Prostate gland (tissue), 2 donors: ENCODE measurements around the gene RYR2.

ENCODE experiments used
- CTCF ChIP-seq, 4 experiments: fragments of 200-600 bp in 2 of 4; fragments of 450-650 bp in 2 of 4; sonication (generic) in 2 of 4; IDR thresholded peaks; 1 replicate in 3 of 4; 2 replicates in 1 of 4; pipeline ENCODE4 v1.5.1; 2016 to 2019; ENCODE audit warnings: antibody characterized with exemption in 4 of 4, mild to moderate bottlenecking in 2 of 4, moderate library complexity in 2 of 4
- POLR2A ChIP-seq: fragments of 450-650 bp; IDR thresholded peaks from one replicate; pipeline ENCODE4 v1.6.1; 2016; ENCODE audit warnings: antibody characterized with exemption, mild to moderate bottlenecking

DNA sequence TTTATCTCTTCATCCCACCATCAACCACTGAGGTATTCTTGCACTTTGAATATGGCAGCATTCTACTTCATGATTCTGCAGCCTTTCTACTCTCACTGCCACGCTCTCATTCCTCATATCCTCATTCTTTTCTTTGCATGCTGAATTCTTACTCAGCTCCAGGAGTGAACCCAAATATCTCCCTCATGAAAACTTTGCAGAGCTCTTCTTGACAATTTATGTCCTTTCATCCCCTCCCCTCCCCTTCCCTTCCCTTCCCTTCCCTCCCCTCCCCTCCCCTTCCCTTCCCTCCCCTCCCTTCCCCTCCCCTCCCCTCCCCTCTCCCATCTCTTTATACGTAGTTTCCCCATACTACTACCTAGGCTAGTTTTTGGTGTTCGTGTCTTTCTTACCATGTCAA, 363.9 kb downstream of the RYR2 start:
- no peak for TF ChIP-seq CTCF (IDR thresholded peaks at IDR 0.05)
- TF ChIP-seq POLR2A, result no peak
